Islet of Langerhans (tissue), 1 donor: Measurements from ENCODE around the gene CASP8AP2.
"Not testable (repeated sequence)": the region's sequence is repeated elsewhere in the genome, so short reads cannot be mapped to it uniquely, and the experiment has no call there.

Experiments used
- FAIRE-seq: peaks from one replicate; lab custom pipeline; 2011; peaks lifted over from hg19 to GRCh38; lab: Jason Lieb, UNC

The CASP8AP2 gene

DNA sequence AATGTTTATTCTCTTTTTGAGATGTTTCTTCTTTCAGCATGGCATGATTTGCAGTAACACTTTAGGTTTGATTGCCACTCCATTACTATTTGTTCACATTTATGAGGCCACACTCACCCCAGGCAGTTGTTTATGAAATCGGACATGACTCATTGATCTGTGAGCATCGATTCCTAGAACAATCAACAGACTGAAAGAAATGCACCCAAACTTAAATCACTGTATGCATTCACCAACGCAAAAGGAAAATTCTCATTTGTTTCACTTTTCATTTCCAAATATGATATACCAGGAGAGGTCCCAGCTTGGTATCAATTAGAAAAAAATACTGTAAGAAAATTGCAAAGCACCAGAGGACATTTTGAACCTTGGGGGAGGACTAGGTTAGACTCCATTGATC, 59.2 kb downstream of the CASP8AP2 start:
- FAIRE-seq, result no peak

DNA sequence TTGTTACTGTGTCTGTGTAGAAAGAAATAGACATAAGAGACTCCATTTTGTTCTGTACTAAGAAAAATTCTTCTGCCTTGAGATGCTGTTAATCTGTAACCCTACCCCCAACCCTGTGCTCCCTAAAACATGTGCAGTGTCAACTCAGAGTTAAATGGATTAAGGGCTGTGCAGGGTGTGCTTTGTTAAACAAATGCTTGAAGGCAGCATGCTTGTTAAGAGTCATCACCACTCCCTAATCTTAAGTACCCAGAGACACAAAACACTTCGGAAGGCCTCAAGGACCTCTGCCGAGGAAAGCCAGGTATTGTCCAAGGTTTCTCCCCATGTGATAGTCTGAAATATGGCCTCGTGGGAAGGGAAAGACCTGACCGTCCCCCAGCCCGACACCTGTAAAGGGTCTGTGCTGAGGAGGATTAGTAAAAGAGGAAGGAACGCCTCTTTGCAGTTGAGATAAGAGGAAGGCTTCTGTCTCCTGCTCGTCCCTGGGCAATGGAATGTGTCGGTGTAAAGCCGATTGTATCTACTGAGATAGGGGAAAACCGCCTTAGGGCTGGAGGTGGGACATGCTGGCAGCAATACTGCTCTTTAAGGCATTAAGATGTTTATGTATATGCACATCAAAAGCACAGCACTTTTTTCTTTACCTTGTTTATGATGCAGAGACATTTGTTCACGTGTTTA, 61.3 kb downstream of the CASP8AP2 start:
- FAIRE-seq, result not testable (repeated sequence)

GRCh38 chr6:89892577-89892976, 62.9 kb downstream of the CASP8AP2 start:
- FAIRE-seq, result not testable (repeated sequence)

DNA sequence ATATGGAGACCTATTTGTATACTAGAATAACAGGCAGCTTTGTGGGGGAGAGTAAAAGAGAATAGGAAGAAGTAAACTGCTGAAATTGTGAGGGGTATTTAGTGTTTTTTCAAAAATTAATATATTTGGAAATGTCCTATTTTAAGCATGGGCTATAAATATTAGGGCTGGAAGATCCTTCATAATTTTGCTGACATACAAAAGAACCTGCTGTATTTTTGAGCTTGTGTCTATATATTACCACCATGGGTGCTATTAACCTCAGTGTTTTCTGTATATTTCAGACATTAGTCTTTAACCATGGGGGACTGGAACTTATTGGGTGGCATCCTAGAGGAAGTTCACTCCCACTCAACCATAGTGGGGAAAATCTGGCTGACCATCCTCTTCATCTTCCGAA, 64.5 kb downstream of the CASP8AP2 start, which contains the start of gene GJA10:
Gene GJA10 (plus strand): TSS at position 301 of the 400 bp plus-strand sequence. CDS start 0 bp downstream, at position 301.
- no peak for FAIRE-seq

DNA sequence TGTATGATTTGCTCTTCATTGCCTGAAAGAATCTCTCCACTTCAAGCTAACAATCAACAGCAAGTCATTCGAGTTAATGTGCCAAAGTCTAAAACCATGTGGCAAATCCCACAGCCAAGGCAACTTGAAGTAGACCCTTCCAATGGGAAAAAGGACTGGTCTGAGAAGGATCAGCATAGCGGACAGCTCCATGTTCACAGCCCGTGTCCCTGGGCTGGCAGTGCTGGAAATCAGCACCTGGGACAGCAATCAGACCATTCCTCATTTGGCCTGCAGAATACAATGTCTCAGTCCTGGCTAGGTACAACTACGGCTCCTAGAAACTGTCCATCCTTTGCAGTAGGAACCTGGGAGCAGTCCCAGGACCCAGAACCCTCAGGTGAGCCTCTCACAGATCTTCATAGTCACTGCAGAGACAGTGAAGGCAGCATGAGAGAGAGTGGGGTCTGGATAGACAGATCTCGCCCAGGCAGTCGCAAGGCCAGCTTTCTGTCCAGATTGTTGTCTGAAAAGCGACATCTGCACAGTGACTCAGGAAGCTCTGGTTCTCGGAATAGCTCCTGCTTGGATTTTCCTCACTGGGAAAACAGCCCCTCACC, 65.7 kb downstream of the CASP8AP2 start:
- FAIRE-seq, result no peak

DNA sequence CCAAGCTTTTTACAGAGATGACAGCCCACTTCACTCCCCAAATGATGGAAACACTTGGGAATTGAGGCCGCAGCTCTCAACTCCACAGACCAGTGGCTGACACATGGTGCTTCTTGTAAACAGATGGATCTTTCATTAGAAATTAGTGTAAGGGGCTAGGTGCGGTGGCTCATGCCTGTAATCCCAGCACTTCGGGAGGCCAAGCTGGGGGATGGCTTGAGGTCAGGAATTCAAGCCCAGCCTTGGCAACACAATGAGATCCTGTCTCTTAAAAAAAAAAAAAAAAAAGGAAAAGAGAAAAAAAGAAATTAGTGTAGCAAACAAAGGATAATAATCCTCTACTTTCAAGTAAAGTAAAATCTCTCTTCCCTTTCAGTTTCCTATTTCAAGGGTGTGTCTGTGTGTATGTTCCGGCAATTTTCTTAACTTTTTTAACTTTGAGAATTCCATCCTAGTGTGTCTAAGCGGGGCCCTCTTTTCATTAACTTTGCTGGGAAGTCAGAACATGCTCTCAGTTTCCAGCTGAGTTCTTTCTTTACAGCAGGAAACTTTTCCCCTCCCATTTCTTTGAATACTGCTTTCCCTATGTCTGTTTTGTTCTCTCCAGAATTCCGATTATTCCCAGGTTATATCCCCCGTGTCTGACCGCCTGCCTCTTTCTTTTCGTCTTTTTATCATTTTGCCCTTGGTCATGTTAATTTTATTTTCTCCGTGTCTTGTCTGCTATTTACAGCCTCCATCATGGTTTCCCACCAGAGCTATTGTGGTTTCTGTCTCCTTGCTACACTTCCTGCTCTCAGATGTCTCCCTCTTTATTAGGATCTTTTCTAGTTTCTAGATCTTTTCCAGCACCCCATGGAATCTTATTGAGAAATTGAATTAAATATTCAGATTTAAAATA, 80.6 kb downstream of the CASP8AP2 start:
- FAIRE-seq, result not testable (repeated sequence)

DNA sequence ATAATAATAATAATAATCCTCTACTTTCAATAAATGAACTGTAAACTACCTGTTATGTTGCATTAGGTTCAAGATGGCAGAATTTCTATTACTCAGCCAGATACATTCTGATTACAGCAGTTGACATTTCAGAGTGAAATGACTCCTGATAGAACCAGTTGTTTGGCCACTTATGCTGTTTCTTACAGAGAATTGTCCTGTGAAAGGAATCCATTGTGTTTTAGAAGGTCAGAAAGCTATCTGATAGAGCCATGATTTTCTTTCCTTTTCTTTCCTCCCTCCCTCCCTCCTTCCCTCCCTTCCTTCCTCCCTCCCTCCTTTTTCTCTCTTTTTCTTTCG, 81.2 kb downstream of the CASP8AP2 start:
- no peak for FAIRE-seq

- FAIRE-seq, result no peak
These were observed 86.6 kb downstream of the CASP8AP2 start for GRCh38 chr6:89916136-89916920.

DNA sequence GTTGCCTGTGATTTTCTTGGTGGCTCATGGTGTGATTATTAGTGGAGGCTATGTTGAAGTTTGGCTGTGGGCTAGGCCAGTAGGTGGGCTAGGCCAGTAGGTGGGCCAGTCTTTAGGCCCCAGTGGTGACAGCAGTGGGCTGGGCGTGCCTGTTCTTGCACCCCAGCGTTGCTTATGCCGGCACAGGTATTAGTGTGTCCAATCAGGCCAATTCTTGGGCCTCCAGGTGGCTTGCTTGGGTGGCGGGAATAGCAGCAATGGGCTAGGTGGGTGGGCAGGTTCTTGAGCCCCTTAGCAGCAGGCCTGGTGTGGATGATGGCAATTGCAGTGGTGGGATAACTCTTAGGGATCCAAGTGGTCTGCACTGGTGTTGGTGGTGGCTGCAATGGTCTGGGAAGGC, 87.5 kb downstream of the CASP8AP2 start:
- no peak for FAIRE-seq

DNA sequence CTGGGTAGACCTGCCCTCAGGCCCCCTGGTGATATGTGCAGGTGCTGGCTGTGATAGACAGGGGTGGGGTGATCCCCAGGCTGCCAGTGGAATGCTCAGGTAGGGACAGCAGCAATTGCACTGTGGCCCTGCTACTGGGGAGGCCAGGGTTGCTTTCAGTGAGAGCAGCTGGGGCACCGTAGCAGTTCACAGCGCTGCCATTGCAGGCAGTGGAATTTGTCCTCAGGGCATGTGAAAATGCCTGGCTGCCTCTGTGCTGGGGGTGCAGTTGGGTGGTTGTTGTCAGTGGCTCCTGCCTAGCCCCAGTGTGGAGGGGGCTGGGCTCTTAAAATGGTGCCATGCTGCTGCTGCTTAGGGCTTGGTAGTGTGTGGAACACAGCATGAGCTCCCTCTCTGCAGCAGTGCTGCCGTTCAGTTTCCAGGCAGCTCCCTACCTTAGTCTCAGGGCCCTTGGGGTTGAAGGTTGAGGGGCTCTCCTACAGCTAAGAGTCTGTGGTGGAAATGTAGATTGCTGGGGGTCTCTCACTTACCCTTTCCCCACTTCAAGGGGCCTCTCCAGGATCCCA, 88.2 kb downstream of the CASP8AP2 start:
- no peak for FAIRE-seq
